OCI-LY3 (cell line): Measurements from ENCODE around the gene MGAT4C.

Experiments
- EZH2phosphoT487 ChIP-seq: fragments of 200-600 bp; shearing (Covaris generic); IDR thresholded peaks from 2 replicates; pipeline ENCODE4 v1.6.1; 2018; ENCODE audit warnings: antibody characterized with exemption, mixed run types, low read depth
- TF ChIP-seq, protein P1 (sequence below): fragments of 200-600, 300-600 bp; sonication (generic); IDR thresholded peaks from 2 replicates; pipeline ENCODE4 v1.5.1; 2014; ENCODE audit warnings: antibody characterized with exemption, low read length, low read depth

DNA sequence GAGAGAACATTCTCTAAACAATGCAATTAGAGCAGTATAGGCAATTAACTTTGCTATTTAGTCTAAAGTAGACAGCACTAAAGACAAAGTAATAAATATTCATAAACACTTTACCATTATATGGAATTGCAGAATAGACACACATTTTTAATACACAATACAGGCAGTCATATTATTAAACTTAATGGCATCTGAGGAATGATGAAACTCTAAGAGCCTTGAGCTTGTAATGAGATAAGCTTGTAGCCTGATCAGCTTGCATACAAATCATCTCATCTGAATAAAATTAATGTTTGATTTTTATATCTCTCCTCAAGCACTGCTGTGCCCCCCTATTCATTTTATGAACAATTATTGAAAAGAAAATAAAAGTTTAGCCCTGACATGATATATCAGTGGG is 107.6 kb downstream of the MGAT4C start:
- TF ChIP-seq, protein P1, sequence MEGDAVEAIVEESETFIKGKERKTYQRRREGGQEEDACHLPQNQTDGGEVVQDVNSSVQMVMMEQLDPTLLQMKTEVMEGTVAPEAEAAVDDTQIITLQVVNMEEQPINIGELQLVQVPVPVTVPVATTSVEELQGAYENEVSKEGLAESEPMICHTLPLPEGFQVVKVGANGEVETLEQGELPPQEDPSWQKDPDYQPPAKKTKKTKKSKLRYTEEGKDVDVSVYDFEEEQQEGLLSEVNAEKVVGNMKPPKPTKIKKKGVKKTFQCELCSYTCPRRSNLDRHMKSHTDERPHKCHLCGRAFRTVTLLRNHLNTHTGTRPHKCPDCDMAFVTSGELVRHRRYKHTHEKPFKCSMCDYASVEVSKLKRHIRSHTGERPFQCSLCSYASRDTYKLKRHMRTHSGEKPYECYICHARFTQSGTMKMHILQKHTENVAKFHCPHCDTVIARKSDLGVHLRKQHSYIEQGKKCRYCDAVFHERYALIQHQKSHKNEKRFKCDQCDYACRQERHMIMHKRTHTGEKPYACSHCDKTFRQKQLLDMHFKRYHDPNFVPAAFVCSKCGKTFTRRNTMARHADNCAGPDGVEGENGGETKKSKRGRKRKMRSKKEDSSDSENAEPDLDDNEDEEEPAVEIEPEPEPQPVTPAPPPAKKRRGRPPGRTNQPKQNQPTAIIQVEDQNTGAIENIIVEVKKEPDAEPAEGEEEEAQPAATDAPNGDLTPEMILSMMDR: no peak
- TF ChIP-seq EZH2phosphoT487: no peak
